GM12873 (cell line): ENCODE results near the gene MTCL1.

Source experiments
- CTCF ChIP-seq: IDR thresholded peaks from 2 replicates; pipeline ENCODE4 v1.5.1; 2012; ENCODE audit warnings: low read depth, mild to moderate bottlenecking, moderate library complexity, low read length, control low read depth; ENCODE audit not compliant: insufficient read depth; ENCODE audit errors: missing control alignments

MTCL1 gene

GRCh38 chr18:8705961-8706790, 820 bp downstream of the MTCL1 start:
- TF ChIP-seq CTCF, result no peak

- TF ChIP-seq CTCF, result no peak
These were observed 1.6 kb downstream of the MTCL1 start for GRCh38 chr18:8706791-8707555.

GRCh38 chr18:8707556-8708300, 2.4 kb downstream of the MTCL1 start:
- TF ChIP-seq CTCF, result no peak

GRCh38 chr18:8708670-8709069, 3.3 kb downstream of the MTCL1 start:
- TF ChIP-seq CTCF, result no peak

- TF ChIP-seq CTCF, result no peak
These were observed 4.1 kb downstream of the MTCL1 start for GRCh38 chr18:8709248-8710059.

- TF ChIP-seq CTCF, result no peak
These were observed 6.4 kb downstream of the MTCL1 start for GRCh38 chr18:8711736-8712135.

- no peak for TF ChIP-seq CTCF
These were observed 8.3 kb downstream of the MTCL1 start for GRCh38 chr18:8713691-8714090.
